HG03520 (cell line): Measurements from ENCODE around the gene ELOVL3.

Experiments used
- ATAC-seq: cut with Tn5 transposase; IDR thresholded peaks from one replicate; pipeline ENCODE4 v1.9.1; 2021; ENCODE audit warnings: mild to moderate bottlenecking, moderate library complexity; ENCODE audit not compliant: unreplicated experiment

The ELOVL3 gene

GRCh38 chr10:102222797-102223196 is 3.3 kb upstream of the ELOVL3 start:
- ATAC-seq = no peak

- ATAC-seq = no peak
Observed at GRCh38 chr10:102226542-102226870, 407 bp downstream of the ELOVL3 start.

- ATAC-seq = no peak
Observed at GRCh38 chr10:102227050-102227449, 951 bp downstream of the ELOVL3 start.

GRCh38 chr10:102229810-102230263 is 3.7 kb downstream of the ELOVL3 start:
- ATAC-seq = no peak

GRCh38 chr10:102230264-102230860 is 4.3 kb downstream of the ELOVL3 start:
- ATAC-seq = no peak

- ATAC-seq = no peak
Observed at GRCh38 chr10:102230861-102231356, 4.8 kb downstream of the ELOVL3 start.

- ATAC-seq = no peak
Observed at GRCh38 chr10:102231357-102232318, 5.5 kb downstream of the ELOVL3 start.

- ATAC-seq = no peak
Observed at GRCh38 chr10:102233997-102234396, 7.9 kb downstream of the ELOVL3 start.

- ATAC-seq = no peak
Observed at GRCh38 chr10:102234888-102235597, 8.9 kb downstream of the ELOVL3 start.

GRCh38 chr10:102235598-102235920 is 9.5 kb downstream of the ELOVL3 start:
- ATAC-seq = no peak

GRCh38 chr10:102236006-102236405 is 9.9 kb downstream of the ELOVL3 start:
- no peak for ATAC-seq

- no peak for ATAC-seq
Observed at GRCh38 chr10:102237711-102238252, 11.7 kb downstream of the ELOVL3 start.

GRCh38 chr10:102240467-102241031 is 14.4 kb downstream of the ELOVL3 start:
- ATAC-seq = no peak

GRCh38 chr10:102241032-102241443 is 14.9 kb downstream of the ELOVL3 start:
- ATAC-seq = no peak

GRCh38 chr10:102241444-102242117 is 15.5 kb downstream of the ELOVL3 start, which contains the start of gene PITX3:
Gene PITX3, minus strand, starts transcription at chr10:102241512. Its CDS starts 9,432 bp downstream, at chr10:102232080.
- ATAC-seq = no peak

GRCh38 chr10:102242118-102242485 is 16.0 kb downstream of the ELOVL3 start:
- ATAC-seq = no peak

GRCh38 chr10:102243309-102243708 is 17.2 kb downstream of the ELOVL3 start:
- ATAC-seq = no peak

- peak; percentile 79 for ATAC-seq
Observed at GRCh38 chr10:102245082-102245931, 19.2 kb downstream of the ELOVL3 start, which contains the start of gene GBF1. Gene GBF1, plus strand, starts transcription at chr10:102245532. Its CDS starts 13,407 bp downstream, at chr10:102258939.

GRCh38 chr10:102245932-102246251 is 19.8 kb downstream of the ELOVL3 start:
- ATAC-seq = no peak
